Small intestine (tissue), 7 donors: Measurements from ENCODE around the gene HAGHL. TPM values are rescaled to one million over a fixed set of nuclear protein-coding genes. Genes with fewer than 3 reads are reported as not detected.
"Not testable (repeated sequence)": the region's sequence is repeated elsewhere in the genome, so short reads cannot be mapped to it uniquely, and the experiment has no call there.

Experiments used
- DNase-seq, 2 donors: peaks; one replicate each; pipeline versions ENCODE4 v3.0.0 to v3.0.0-alpha.2; 2013
- FAIRE-seq: peaks from 2 replicates; lab custom pipeline; 2012; peaks lifted over from hg19 to GRCh38; lab: Jason Lieb, UNC
- H3K27ac ChIP-seq, 3 donors: one replicate each; pipeline ENCODE4 v1.5.1; 2013; ENCODE audit warnings: low read length in 2 of 3, mild to moderate bottlenecking in 2 of 3, control low read depth in 1 of 3, inconsistent platforms in 1 of 3, low read depth in 1 of 3, moderate library complexity in 1 of 3
- H3K27me3 ChIP-seq, 3 donors: one replicate each; pipeline ENCODE4 v1.6.1; 2013; ENCODE audit warnings: low read length in 3 of 3, inconsistent platforms in 1 of 3; ENCODE audit not compliant: control insufficient read depth in 3 of 3, insufficient read depth in 3 of 3
- H3K36me3 ChIP-seq, 3 donors: one replicate each; pipeline ENCODE4 v1.6.1; 2013; ENCODE audit warnings: low read length in 3 of 3, inconsistent platforms in 1 of 3, low read depth in 1 of 3, mild to moderate bottlenecking in 1 of 3, moderate library complexity in 1 of 3; ENCODE audit not compliant: control insufficient read depth in 3 of 3, insufficient read depth in 2 of 3
- H3K4me1 ChIP-seq, 3 donors: one replicate each; pipeline ENCODE4 v1.6.1; 2013; ENCODE audit warnings: low read length in 2 of 3, inconsistent platforms in 1 of 3, low read depth in 1 of 3, mild to moderate bottlenecking in 1 of 3, moderate library complexity in 1 of 3; ENCODE audit not compliant: control insufficient read depth in 3 of 3, insufficient read depth in 2 of 3
- H3K4me3 ChIP-seq, 3 donors: one replicate each; pipeline ENCODE4 v1.5.1; 2013; ENCODE audit warnings: low read length in 3 of 3, control low read depth in 1 of 3, inconsistent platforms in 1 of 3, low read depth in 1 of 3, mild to moderate bottlenecking in 1 of 3, moderate library complexity in 1 of 3
- H3K9me3 ChIP-seq, 2 donors: one replicate each; pipeline ENCODE4 v1.6.1; 2013; ENCODE audit warnings: low read depth in 1 of 2, low read length in 1 of 2; ENCODE audit not compliant: control insufficient read depth in 2 of 2, insufficient read depth in 1 of 2
- WGBS, 3 donors: extraction: QIAGEN DNeasy Blood & Tissue Kit; methylation state at CpG; one replicate each; pipeline ENCODE4 v1.1.7; 2013; 5-methylcytosine and 5-hydroxymethylcytosine counted together
- polyA plus RNA-seq, 4 donors: library from polyadenylated mRNA; stranded (reverse) in 3 of 4; unstranded in 1 of 4; fragments of 200-250 nt in 3 of 4; fragments of 120-200 nt in 1 of 4; gene quantifications; one replicate each; pipeline versions ENCODE4 v1.2.1 to v1.2.3, GENCODE V29; 2013
- donor health status: healthy with polysubstance abuse.
- donor health status: control.
- donor health status: control.
- donor health status: Bipolar disorder and iron deficiency.
- donor health status: healthy.

Gene HAGHL
- polyA plus RNA-seq, 4 donors, result 1.4 to 4.8 (median 3.4) TPM

DNA sequence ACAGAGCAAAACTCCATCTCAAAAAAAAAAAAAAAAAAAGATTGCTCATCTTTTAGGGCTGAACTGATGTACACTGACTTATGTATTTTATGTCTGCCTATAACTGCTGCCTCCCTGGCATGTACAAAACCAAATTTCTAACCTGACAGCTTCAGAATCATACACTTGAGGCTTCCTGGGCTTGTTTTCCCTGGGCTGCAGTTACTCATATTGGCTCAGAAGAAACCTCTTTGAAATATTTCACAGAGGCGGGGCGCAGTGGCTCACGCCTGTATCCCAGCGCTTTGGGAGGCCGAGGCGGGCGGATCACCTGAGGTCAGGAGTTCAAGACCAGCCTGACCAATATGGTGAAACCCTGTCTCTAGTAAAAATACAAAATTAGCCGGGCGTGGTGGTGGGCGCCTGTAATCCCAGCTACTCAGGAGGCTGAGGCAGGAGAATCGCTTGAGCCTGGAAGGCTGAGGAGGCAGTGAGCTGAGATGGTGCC is 27.3 kb downstream of the HAGHL start:
- not testable (repeated sequence) for DNase-seq, H3K9me3 ChIP-seq, H3K36me3 ChIP-seq, H3K27me3 ChIP-seq, H3K4me3 ChIP-seq, H3K4me1 ChIP-seq, FAIRE-seq, H3K27ac ChIP-seq
- WGBS, 3 donors, result 71 to 84% (median 77%) methylated on average over 11 of the region's 11 CpGs

- H3K4me1 ChIP-seq, result peaks cover 0 to 7% (median 0%) of the 10 kb centered on the region in 3 donors
- no peak overlapping the region for H3K4me3 ChIP-seq
- no peaks in the 10 kb centered on the region for H3K36me3 ChIP-seq
- DNase-seq, result no peak
- peaks cover 0 to 3% of the 10 kb centered on the region in 2 donors for H3K9me3 ChIP-seq
- FAIRE-seq, result no peak
- H3K27ac ChIP-seq, result no peak overlapping the region
- H3K27me3 ChIP-seq, result peaks cover 2 to 8% (median 6%) of the 10 kb centered on the region in 3 donors
- WGBS, 3 donors, result 35 to 39% (median 36%) methylated on average over 11 of the region's 11 CpGs
Observed at GRCh38 chr16:754656-755055, 27.8 kb downstream of the HAGHL start.

DNA sequence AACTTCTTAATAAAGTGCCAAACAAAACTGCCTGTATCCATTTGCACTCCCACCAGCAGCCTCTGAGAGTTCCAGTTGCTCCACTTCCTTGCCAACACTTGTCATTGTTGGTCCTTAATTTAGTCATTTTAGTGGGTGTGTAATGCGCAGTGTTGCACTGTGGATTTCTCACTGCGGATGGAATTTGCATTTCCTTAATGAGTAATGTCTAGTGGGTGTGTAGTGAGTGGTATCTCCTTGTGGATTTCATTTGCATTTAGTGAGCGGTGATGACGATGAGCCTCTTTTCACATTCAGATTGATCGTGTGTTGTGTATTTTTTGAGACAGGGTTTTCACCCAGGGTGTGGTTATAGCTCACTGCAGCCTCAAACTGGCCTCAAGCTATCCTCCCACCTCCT is 29.5 kb downstream of the HAGHL start:
- no peak overlapping the region for H3K4me3 ChIP-seq
- H3K27ac ChIP-seq, result no peak overlapping the region
- 87 to 93% (median 90%) methylated on average over 5 of the region's 5 CpGs for WGBS, 3 donors
- no peaks in the 10 kb centered on the region for H3K36me3 ChIP-seq
- peaks cover 0 to 3% of the 10 kb centered on the region in 2 donors for H3K9me3 ChIP-seq
- FAIRE-seq (no peak), DNase-seq (no peak)
- peaks cover 0 to 20% (median 0%) of the 10 kb centered on the region in 3 donors for H3K4me1 ChIP-seq
- H3K27me3 ChIP-seq, result peaks cover 0 to 3% (median under 1%) of the 10 kb centered on the region in 3 donors

DNA sequence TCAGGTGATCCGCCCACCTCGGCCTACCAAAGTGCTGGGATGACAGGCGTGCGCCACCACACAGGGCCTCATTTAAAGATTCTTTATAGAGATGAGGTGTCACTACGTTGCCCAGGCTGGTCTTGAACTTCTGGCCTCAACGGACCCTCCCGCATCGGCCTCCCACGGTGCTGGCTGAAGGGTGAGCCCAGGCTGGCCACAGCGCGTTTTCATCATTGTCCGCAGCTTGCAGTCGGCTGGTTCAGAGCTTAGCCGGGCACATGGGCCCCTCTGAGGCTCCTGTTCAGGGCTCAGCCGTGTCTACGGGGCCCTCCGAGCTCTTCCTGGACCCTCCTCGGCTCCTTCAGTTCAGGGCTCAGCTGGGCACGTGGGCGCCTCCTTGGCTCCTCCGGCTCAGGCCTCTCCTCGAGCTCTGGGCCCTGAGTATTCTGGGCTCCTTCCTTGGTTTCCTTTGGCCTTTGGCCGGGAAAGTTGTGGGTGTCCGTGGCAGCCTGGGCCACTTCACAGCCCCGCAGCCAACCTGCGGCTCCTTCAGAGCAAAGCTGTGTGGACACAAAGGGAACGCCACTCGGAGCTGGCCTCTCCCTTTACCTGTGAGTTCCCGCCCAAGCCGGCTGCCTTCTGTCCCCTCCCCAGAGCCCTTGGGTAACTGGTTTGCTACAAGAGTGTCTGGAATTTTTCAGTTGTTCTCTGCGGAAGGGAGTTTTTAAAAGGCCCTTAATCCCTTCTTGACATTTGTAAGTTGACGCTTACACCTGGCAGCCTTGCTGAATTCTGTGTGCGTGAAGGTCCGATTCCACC is 32.4 kb downstream of the HAGHL start:
- H3K36me3 ChIP-seq, result no peaks in the 10 kb centered on the region
- WGBS, 3 donors, result 77 to 83% (median 80%) methylated on average over 34 of the region's 34 CpGs
- FAIRE-seq (no peak), DNase-seq (peak in 1 of 2 donors; percentile 42)
- H3K27ac ChIP-seq, result no peak overlapping the region
- no peak overlapping the region for H3K4me3 ChIP-seq
- peaks cover 0 to 3% of the 10 kb centered on the region in 2 donors for H3K9me3 ChIP-seq
- H3K4me1 ChIP-seq, result peaks cover 0 to 29% (median 0%) of the 10 kb centered on the region in 3 donors
- H3K27me3 ChIP-seq, result no peaks in the 10 kb centered on the region

DNA sequence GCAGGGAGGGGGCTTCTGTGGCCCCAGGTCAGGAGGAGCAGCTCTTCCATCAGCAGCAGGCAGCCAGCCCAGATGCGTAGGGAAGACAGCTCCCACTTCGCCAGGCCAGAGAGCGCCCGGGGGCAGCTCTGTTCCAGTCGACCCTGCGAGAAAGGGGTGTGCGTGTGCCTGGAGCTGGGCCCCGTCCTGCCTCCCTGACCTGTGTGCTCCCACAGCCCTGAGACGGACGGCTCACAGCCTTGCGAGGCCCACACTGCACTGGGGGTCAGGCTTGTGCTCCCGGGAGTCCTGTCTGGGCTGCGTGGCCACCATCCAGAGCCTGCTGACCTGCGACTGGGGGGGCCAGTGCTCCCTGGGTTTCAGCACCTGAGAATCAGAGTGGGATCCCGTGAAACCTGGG is 33.2 kb downstream of the HAGHL start:
- WGBS, 3 donors, result 72 to 79% (median 75%) methylated on average over 12 to 15 of the region's 15 CpGs
- FAIRE-seq (no peak), DNase-seq (no peak)
- H3K9me3 ChIP-seq, result peaks cover 0 to 3% of the 10 kb centered on the region in 2 donors
- H3K4me1 ChIP-seq, result peaks cover 0 to 29% (median 0%) of the 10 kb centered on the region in 3 donors
- no peaks in the 10 kb centered on the region for H3K27me3 ChIP-seq
- no peaks in the 10 kb centered on the region for H3K36me3 ChIP-seq
- H3K27ac ChIP-seq, result no peak overlapping the region
- H3K4me3 ChIP-seq, result no peak overlapping the region

DNA sequence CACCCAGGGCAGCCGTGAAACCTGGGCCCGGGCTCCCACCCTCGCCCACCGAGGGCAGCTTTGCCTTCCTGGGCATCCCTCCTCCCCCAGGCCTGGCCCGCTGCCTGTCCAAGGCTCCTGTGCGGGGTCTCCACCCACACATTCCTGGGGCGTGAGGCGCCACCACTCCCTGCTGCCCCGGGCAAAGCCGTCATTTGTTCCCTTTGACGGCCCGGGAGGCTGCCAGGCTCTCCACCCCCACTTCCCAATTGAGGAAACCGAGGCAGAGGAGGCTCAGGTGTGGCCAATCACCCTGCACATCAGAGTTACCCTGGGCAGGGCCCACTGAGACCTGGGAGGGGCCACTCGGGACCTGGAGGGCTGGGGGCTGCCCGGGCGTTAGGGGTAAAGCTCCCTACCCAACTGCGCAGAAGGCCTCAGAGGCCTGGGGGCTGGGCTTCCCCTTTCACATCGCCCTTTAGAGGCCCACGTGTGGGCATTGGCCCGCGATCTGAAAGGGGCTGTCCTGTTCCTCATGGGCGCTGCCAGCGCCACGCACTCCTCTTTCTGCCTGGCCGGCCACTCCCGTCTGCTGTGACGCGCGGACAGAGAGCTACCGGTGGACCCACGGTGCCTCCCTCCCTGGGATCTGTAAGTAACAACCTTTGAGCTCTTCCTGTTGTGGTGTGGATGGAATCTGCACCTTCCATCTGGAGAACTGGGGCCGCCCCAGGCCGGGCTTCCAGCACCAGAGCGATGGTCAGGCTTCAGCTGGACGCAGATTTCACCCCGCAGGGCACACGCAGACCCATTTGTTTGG is 33.8 kb downstream of the HAGHL start, which contains the start of gene MSLN:
MSLN (plus strand) TSS at position 190 of the 799 bp plus-strand sequence. CDS start 1,947 bp downstream, outside the sequence.
- Histone ChIP-seq H3K4me3 (peak within 1 kb of the TSS in 1 of 3 donors; percentile 13), H3K9me3 (peaks cover 0 to 3% of the 10 kb centered on the region in 2 donors), H3K27me3 (no peaks in the 10 kb centered on the region), H3K36me3 (no peaks in the 10 kb centered on the region), H3K27ac (peak within 1 kb of the TSS in 1 of 3 donors; percentile 85), H3K4me1 (peaks cover 0 to 29% (median 0%) of the 10 kb centered on the region in 3 donors)
- DNase-seq (peak; percentile 76 to 91), FAIRE-seq (no peak)
- whole genome bisulfite sequencing, 3 donors, result 19 to 59% (median 47%) methylated on average over 37 of the region's 37 CpGs

DNA sequence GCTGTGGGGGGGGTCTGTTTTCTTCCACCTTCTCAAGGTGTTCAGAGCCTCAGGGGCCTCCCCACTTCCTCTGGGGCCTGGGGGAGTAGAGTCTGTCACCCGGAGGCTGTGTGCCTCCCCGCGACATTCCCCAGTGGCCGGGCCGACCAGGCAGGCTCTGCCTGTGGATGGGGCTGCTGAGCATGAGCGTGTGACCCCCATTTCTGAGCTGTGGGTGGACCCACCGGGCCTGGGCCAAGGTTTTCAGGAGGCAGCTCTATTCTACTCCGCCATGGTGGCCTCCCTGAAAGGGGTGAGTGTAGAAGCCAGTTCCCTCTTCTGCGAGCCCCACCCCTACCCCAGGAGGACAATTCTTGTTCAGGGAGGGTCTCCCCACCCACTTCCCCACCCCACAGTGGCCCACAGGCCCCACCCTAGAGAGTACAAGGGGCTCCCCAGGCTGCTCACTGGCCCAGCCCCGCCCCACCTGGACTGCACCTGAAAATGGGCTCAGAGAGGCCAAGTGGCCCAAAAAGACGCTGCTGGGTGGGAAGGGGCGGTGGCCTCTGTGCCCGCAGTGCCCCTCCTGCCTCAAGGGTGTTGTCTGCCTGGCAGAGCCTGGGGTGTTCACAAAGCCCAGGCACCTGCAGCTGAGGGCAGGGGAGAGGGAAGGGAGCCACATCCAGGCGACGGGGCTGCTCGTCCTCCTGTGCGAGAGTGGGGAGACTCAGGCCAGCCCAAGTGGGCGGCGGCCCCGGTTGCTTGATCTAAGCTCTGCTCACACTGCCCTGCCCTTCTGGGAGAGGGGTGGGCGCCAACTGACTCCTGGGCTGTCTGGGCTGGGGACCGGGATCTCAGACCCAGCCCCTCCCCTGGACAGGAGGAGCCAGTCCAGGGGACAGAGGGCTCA is 35.0 kb downstream of the HAGHL start:
- FAIRE-seq, result no peak
- DNase-seq, result peak in 1 of 2 donors; percentile 60
- Histone ChIP-seq H3K4me1 (peaks cover 0 to 29% (median 0%) of the 10 kb centered on the region in 3 donors), H3K27me3 (no peaks in the 10 kb centered on the region), H3K4me3 (no peak overlapping the region), H3K36me3 (no peaks in the 10 kb centered on the region), H3K9me3 (no peaks in the 10 kb centered on the region), H3K27ac (peak overlapping the region in 1 of 3 donors; percentile 85)
- 24 to 61% (median 43%) methylated on average over 15 to 22 of the region's 22 CpGs for WGBS, 3 donors
